ENCODE measurements around the gene OPRL1.

GRCh38 chr20:64045346-64046011 is 34.4 kb upstream of the OPRL1 start:
- TF ChIP-seq, protein P1, sequence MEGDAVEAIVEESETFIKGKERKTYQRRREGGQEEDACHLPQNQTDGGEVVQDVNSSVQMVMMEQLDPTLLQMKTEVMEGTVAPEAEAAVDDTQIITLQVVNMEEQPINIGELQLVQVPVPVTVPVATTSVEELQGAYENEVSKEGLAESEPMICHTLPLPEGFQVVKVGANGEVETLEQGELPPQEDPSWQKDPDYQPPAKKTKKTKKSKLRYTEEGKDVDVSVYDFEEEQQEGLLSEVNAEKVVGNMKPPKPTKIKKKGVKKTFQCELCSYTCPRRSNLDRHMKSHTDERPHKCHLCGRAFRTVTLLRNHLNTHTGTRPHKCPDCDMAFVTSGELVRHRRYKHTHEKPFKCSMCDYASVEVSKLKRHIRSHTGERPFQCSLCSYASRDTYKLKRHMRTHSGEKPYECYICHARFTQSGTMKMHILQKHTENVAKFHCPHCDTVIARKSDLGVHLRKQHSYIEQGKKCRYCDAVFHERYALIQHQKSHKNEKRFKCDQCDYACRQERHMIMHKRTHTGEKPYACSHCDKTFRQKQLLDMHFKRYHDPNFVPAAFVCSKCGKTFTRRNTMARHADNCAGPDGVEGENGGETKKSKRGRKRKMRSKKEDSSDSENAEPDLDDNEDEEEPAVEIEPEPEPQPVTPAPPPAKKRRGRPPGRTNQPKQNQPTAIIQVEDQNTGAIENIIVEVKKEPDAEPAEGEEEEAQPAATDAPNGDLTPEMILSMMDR (IDR thresholded peaks at IDR 0.05) = no peak
- TF ChIP-seq EZH2 (IDR thresholded peaks at IDR 0.05; ENCODE audit: borderline replicate concordance, insufficient read depth, low read depth, low read length, poor library complexity, severe bottlenecking) = no peak

Measured in B cell (primary cell).